SK-MEL-5 (cell line): Measurements from ENCODE around the gene NOL8. TPM values are rescaled to one million over a fixed set of nuclear protein-coding genes. Genes with fewer than 3 reads are reported as not detected.

Source experiments
- DNase-seq: peaks from one replicate; pipeline ENCODE4 v3.0.0-alpha.2; 2016; ENCODE audit warnings: low read depth, low spot score
- in situ Hi-C: cut with HindIII; loops from 2 replicates; pipeline ENCODE4 v1.10.0; 2016; ENCODE audit warnings: low sequenced_read_pairs, high pct_unique_total_duplicates, low pct_unique_long_range_greater_than_20kb
- total RNA-seq: library from RNA; depleted of rRNA; stranded (reverse); fragments of >200 nt; shearing (Covaris generic); gene quantifications from 2 replicates; pipeline ENCODE4 v1.2.3, GENCODE V29; 2014

NOL8 gene
- total RNA-seq, 1 experiment from 2014 or later: 32.9 TPM

DNA sequence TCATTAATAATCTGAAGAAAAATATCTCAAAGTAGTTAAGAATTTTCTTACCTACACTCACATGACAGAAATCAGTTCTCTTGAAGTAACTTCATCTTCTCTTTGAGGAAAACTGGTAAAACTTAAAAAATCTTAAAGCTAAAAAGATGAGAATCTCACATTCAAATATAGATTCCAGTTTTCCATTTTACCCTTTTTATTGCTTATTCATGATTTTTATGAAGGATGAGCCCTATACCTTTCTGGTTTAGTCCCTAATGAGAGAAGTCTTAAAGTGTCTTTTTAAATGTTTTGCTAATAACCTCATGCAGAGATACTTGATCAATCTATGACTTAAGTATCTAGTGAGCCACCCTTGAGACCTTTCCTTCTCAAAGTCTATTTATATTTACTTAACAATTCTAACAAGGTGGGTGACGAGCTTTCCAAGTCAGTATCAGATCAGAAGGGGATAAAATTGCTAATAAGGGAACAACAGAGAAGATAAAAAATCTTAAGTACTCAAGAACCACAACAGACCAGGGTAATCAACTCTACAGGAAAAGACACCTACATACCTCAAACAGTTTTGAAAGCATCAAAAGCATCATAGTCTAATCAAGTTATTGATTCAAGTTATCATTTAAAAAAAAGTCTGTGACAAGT is 34.2 kb downstream of the NOL8 start:
- DNase-seq: no peak
- in situ Hi-C loops: no loop called here

DNA sequence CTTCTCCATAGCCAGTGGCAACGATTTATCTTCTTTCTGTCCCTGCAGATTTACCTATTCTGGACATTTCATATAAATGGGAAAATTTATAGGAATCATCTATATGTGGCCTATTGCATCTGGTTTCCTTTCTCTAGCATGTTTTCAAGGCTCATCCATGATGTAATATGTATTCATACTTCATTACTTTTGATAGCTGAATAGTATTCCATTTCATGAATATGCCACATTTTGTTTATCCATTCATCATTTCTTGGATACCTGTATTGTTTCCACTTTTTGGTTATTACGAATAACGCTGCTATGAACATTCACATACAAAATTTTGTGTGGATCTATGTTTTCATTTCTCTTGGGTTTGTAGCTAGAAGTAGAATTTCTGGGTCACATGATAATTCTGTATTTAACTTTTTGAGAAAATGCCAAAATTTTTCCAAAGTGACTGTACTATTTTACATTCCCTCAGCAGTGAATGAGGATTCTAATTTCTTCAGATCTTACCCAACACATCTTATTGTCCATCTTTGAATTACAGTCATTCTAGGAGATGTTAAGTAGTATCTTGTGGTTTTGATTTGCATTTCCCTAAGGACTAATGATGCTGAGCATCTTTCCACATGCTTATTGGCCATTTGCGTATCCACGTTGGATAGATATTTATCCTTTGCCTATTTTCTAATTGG is 35.3 kb downstream of the NOL8 start:
- DNase-seq: no peak
- in situ Hi-C loops: no loop called here

DNA sequence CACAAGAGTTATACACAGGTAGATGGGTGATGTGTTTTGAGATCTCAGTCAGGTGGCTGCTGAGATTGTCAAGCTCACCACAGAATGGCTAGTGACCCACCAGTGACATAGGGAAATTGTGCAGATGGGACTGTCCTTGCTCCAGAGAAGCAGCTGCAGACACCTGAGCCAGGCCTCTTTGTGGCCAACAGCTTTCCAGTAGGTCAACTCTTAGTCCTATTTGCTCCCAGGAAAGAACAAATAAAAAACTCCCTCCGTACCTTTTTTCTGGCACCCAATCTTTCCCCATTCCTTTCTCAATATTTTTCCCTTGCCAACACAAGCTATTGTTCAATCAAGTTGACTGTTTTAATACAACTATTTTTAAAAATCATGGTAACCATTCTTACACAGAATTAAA is 45.8 kb downstream of the NOL8 start:
- in situ Hi-C loops: no loop called here
- DNase-seq: no peak

DNA sequence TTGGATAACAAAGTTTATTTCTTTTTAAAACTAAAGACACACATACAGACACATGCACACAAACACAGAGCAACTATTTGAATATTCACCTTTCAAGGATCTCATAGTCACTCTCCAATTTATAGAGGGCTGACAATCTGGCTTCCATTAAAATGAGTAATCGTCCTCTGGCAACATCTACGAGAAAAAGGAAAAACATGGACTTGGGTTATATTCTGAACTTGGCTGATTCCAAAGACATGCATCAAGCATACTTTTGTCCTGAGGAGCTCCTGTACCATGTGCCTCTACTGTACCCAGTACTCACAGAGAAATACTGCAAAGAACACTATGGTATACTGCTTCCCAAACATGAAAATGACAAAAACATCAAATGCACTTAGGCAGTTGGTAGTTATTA is 47.0 kb downstream of the NOL8 start:
- no peak for DNase-seq
- in situ Hi-C loops: no loop called here

DNA sequence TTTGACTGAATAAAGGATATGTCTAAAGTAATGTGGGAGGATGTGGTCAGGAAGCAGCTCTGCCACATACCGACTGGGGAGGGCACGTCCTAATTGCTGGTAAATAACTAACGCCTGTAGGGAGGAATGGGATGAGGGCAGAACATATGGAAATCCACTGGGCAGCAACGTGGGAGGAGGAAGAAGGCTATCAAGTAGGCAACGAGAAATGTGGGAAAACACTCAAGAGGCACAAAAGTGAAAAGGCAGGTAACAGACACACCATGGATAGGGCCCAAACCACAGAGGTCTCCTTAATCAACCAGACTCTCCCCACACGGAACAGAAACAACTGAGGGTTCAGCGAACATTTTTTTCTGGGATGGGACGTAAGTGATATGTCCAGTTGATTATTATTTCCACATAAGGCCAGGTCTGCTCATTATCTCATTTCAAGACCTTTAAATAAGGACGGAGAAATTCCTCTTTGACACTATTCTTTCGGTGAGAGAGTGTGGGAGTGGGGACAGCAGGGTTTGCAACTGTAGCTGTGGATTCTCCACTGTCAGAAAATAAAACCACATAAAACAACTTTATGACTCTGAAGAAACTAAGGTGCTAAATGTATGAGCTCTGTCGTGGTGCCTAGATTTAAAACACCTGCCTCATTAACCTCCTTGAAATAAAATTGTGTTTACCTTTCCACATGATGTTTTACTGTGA is 48.7 kb downstream of the NOL8 start:
- in situ Hi-C loops: no loop called here
- no peak for DNase-seq

DNA sequence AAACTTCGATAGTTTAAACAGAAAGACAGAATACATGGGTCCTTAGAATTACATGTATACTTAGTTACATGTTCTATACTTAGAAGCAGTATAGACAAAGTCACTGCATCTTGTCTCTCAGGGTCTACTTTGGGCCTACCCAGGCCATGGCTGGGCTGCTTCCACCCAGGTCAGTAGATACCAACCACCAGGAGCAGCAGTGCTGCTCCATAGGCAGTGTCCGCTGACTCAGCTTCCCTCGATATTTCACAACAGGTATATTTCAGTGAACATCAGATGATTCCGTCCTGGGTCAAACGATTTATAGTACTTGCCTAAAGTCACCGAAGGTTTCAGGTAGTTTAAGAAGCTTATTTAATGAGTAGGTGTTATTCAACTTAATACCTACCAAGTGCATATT is 49.6 kb downstream of the NOL8 start:
- in situ Hi-C loops: no loop called here

DNA sequence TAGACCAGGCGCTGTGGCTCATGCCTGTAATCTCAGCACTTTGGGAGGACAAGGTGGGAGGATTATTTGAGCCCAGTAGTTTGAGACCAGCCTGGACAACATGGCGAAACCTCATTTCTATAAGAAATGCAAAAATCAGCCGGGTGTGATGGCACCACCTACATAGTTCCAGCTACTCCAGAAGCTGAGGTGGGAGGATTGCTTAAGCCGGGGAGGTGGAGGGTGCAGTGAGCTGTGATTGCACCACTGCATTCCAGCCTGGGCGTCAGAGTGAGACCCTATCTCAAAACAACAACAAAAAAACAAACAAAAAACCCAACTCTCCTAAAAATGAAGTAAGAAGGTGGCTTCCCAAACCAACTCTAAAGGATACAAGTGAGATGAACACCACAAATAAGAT is 54.6 kb downstream of the NOL8 start:
- DNase-seq: no peak
- in situ Hi-C loops: no loop called here

More for the DNA sequence above, 49.6 kb downstream of the NOL8 start:
- no peak for DNase-seq

DNA sequence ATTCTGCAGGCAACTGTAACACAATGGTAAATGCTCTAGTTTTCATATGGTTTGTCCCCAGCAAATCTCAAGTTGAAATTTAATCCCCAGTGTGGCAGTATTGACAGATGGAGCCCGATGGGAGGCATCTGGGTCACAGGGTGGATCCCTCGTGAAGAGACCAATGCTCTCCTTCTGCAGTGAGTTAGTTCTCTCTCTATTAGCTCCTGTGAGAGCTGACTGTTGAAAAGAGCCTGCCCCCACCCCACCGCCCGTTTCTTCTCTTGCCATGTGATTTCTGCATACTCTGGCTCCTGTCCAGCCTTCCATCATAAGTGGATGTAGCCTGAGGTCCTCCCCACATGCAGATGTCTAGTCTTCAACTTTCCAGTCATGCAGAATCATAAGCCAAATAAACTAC is 58.7 kb downstream of the NOL8 start:
- DNase-seq: peak; percentile 39
- in situ Hi-C loops: no loop called here

DNA sequence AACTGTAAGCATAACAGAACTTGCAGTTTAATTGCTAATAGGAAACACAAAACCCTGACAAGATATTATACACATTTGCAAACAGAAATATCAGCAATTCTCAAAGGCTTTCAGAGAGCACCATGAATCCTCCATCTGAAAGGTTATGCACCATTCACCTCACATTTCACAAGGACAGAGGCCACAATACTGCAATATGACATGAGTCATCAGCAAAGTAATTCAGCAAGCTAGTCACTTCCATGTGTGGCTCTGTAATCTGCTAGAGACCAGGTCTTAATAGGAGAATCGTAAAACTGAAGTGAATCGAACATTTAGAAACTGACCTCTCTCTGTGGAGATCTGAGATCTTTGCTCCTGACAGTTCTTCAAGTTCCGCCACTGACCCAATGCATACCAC is 60.0 kb downstream of the NOL8 start:
- in situ Hi-C loops: no loop called here
- DNase-seq: no peak

DNA sequence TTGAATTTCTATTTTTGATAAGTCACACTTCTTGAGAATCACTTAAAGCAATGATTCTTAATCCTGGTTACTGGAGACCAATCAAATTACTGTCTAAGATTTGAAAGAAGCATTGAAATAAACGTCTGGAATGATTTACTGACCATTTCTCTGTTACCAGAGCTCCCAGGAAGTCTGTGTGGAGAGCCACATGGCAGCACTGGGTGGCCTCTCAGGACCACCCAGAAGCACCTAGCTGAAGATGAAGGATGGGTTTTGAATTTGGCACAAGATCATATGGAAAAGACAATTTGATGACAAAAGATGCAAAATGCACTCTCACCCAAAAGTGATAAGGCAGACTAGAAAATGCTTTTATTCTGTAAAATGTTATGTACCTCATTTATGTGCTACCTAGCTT is 62.0 kb downstream of the NOL8 start:
- in situ Hi-C loops: no loop called here
- DNase-seq: no peak

DNA sequence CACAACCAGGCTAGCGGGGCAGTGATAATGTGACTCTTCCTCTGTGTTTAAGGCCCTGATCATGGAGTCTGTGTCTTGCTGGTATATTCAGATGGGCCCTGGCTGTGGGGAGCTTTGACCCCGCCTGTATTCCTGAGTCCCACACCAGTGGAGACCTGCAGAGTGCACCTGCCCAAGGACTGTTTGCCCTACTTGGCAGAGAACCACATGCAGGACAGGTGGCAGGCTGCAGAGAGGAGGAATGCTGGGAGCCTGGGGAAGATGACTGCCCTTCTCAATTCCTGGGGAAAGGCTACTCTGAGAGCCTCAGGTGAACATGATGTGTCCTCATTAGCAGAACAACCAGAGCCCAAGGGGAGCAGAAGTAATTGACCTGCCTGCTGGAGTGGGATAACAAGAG is 67.8 kb downstream of the NOL8 start:
- in situ Hi-C loops: no loop called here

DNA sequence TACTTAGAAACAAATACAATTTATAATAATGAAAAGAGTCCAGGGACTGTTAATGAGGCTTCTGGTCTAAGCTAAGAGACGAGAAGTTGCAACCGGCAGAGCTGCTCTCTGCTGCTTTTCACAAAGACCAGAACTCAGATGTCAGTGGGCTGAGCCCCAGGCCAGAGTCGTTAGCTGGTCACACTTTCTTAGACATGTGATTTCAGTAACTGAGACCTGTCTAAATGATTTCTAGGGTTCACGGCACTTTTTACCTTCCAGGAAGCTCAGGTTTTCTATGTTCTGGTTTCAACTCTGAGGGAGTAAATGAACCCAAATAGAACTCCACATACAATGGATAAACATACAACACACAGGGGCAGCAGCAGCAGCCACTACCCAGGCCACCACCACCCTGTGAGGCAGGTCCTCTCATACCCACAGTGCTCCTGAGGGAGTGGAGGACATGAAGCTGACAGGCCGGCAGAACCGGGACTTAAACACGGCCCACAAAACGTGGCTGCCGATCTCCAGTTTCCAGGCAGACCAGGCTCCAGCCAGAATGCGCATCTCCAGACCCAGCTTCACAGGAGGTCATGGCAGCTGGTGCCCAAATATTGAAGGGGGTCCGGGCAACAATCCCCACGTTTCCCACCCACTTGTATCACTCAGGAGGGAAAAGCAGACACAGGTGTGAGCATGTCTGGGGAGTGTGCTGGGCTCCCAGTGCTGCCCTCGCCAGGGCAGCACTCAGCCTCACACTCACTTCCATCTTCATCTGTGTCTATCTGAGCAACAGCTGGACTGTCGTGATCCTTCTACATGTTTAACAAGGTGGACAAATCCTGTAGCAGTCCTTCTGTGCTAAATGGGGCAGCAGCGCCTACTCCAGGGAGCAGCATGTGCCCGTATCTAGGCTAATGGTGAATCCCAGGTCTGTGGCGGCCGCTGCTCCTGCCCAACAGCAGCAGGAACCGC is 70.5 kb downstream of the NOL8 start:
- in situ Hi-C loops: no loop called here

More for the DNA sequence above, 67.8 kb downstream of the NOL8 start:
- no peak for DNase-seq

DNA sequence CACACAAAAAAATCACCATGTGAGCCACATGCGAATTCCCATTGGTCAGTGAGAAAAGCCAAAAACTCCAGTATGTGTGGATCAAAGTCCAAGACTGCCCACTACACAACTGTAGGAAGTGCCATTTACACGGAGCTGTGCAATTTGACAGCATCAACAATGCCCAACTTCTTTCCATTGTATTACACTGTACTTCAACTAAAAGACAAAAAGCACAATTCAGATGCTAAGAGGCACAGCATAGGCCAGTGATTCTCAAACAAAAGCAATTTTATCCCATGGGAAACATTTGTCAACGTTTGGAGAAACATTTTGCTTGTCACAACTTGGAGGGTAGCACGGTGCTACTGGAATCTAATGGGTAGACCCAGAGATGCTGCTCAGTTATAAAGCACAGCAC is 71.5 kb downstream of the NOL8 start:
- no peak for DNase-seq
- in situ Hi-C loops: no loop called here

More for the DNA sequence above, 70.5 kb downstream of the NOL8 start:
- DNase-seq: no peak

DNA sequence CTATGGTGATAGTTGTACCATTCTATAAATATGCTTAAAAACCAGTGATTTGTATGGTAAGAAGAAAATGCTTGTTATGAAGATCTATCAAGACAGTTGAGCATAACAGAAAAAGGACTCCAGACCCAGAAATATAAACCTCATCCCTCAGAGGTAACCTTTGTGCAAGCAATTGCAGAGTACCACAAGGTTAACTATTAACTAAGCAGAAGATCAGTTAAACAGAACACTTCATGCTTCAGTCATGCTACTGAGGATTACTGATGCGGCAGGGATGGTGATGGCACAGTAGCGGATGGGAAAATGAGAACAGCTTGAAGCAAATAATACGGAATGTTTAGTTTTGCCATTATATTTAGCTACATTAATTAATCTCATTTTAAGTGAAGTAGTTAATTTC is 77.2 kb downstream of the NOL8 start:
- DNase-seq: no peak
- in situ Hi-C loops: no loop called here
